WERI-Rb-1 (cell line): ENCODE results near the gene MUC2.

Experiments
- DNase-seq: peaks from one replicate; pipeline ENCODE4 v3.0.0-alpha.2; 2020
- H3K27ac ChIP-seq: fragments of 250-450 bp; sonication (Bioruptor Pico); 2 replicates; pipeline ENCODE4 v1.5.1; 2020; ENCODE audit warnings: mild to moderate bottlenecking, moderate library complexity
- H3K27me3 ChIP-seq: fragments of 250-450 bp; sonication (Bioruptor Pico); 2 replicates; pipeline ENCODE4 v1.5.1; 2021; ENCODE audit warnings: mild to moderate bottlenecking, low read depth, moderate library complexity; ENCODE audit not compliant: insufficient read depth, severe bottlenecking
- H3K36me3 ChIP-seq: fragments of 250-450 bp; sonication (Bioruptor Pico); 2 replicates; pipeline ENCODE4 v1.5.1; 2020; ENCODE audit warnings: mild to moderate bottlenecking, moderate library complexity
- H3K4me3 ChIP-seq: 2 replicates; pipeline ENCODE4 v1.5.1; 2011; ENCODE audit warnings: low read depth, mild to moderate bottlenecking, control low read depth, low read length
- H3K9me3 ChIP-seq: fragments of 250-450 bp; sonication (Bioruptor Pico); 2 replicates; pipeline ENCODE4 v1.5.1; 2021; ENCODE audit warnings: mild to moderate bottlenecking, moderate library complexity; ENCODE audit not compliant: severe bottlenecking
- TF ChIP-seq, protein P1 (sequence below): IDR thresholded peaks from 2 replicates; pipeline ENCODE4 v1.5.1; 2011; ENCODE audit warnings: low read depth, mild to moderate bottlenecking, control low read depth, inconsistent platforms, low read length

Gene MUC2

GRCh38 chr11:1116104-1116503 is 41.4 kb downstream of the MUC2 start:
- Histone ChIP-seq H3K4me3 (no peak overlapping the region), H3K27ac (no peak overlapping the region), H3K36me3 (no peaks in the 10 kb centered on the region), H3K9me3 (no peaks in the 10 kb centered on the region), H3K27me3 (no peaks in the 10 kb centered on the region)
- no peak for DNase-seq
- TF ChIP-seq, protein P1, sequence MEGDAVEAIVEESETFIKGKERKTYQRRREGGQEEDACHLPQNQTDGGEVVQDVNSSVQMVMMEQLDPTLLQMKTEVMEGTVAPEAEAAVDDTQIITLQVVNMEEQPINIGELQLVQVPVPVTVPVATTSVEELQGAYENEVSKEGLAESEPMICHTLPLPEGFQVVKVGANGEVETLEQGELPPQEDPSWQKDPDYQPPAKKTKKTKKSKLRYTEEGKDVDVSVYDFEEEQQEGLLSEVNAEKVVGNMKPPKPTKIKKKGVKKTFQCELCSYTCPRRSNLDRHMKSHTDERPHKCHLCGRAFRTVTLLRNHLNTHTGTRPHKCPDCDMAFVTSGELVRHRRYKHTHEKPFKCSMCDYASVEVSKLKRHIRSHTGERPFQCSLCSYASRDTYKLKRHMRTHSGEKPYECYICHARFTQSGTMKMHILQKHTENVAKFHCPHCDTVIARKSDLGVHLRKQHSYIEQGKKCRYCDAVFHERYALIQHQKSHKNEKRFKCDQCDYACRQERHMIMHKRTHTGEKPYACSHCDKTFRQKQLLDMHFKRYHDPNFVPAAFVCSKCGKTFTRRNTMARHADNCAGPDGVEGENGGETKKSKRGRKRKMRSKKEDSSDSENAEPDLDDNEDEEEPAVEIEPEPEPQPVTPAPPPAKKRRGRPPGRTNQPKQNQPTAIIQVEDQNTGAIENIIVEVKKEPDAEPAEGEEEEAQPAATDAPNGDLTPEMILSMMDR: no peak

DNA sequence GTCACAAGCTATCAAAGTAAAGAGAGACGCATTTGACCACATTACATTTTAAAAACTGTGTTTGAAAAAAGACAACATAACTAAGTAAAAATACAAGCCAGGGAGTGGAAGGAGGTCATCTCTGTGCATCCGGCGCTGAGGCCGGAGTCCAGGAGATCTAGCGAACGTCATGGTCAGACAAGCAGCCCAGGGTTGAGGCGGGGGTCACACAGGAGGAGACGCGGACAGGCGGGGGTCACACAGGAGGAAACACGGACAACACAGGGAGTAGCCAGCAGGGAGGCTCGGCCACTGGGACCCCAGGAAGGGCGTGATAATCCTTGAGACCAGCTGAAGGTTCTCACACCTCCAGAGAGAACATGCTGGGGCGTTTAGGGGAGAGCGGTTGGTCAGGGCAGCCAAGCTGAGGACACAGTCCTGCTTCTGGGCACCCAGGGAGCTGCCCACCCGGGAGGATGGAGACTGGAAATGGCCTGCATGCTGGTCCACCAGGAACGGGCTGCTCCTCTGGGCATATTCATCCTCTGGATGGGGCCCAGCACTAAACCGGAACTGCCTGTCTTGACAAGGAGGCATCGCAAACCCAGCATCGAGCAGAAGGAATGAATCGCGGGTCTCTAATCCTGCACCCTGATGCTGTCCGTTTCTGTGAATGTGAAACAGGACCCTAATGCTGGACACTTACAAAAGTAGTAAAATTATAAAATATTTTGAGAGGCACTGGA is 42.2 kb downstream of the MUC2 start:
- Histone ChIP-seq H3K27ac (no peak overlapping the region), H3K27me3 (no peaks in the 10 kb centered on the region), H3K4me3 (no peak overlapping the region), H3K9me3 (no peaks in the 10 kb centered on the region), H3K36me3 (no peaks in the 10 kb centered on the region)
- DNase-seq: no peak
- TF ChIP-seq, protein P1: no peak

- DNase-seq: no peak
- H3K27me3 ChIP-seq: no peaks in the 10 kb centered on the region
- H3K27ac ChIP-seq: no peak overlapping the region
- no peaks in the 10 kb centered on the region for H3K36me3 ChIP-seq
- TF ChIP-seq, protein P1: no peak
- H3K9me3 ChIP-seq: no peaks in the 10 kb centered on the region
- no peak overlapping the region for H3K4me3 ChIP-seq
These were observed 43.3 kb downstream of the MUC2 start for GRCh38 chr11:1117992-1118391.

DNA sequence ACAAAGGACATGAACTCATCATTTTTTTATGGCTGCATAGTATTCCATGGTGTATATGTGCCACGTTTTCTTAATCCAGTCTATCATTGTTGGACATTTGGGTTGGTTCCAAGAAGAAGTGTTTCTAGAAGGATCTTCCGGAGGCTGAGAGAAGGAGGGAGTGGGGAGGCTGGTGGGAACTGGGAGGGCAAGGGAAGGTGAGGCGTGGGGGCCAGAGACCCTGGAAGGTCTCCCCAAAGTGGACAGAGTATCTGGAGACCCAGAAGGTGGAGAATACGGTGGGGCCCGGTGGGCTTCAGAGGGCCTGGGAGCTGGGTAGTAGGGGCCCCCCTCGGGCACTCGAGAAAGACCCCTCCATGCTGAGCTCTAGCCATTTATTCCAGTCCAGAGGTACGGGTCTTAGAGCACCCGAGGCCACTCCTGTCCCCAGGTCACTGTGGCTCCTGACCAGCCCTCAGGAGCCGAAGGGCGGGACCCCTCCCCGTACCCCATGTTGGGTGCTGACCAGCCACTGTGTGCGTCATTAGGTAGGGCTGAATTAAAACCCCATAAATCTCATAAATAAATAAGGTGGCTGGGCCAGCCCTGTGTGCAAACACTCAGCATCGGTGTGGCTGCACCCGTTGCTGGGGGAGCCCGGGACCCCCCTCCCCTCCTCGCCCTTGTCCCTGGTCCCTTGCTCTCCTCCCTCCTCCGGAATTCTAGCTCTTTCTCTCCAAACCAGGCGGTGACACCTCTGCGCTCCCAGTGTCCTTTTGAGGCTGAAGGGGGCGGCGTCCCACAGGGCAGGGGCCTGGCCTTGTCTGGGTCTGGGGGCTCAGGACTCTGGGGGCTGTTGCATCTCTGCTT is 44.3 kb downstream of the MUC2 start:
- no peaks in the 10 kb centered on the region for H3K9me3 ChIP-seq
- TF ChIP-seq, protein P1: no peak
- DNase-seq: no peak

GRCh38 chr11:1119604-1120146 is 45.0 kb downstream of the MUC2 start:
- Histone ChIP-seq H3K36me3 (no peaks in the 10 kb centered on the region), H3K4me3 (no peak overlapping the region), H3K9me3 (no peaks in the 10 kb centered on the region), H3K27me3 (no peaks in the 10 kb centered on the region), H3K27ac (no peak overlapping the region)
- TF ChIP-seq, protein P1: no peak
- no peak for DNase-seq

More for the DNA sequence above, 44.3 kb downstream of the MUC2 start:
- Histone ChIP-seq H3K27ac (no peak overlapping the region), H3K27me3 (no peaks in the 10 kb centered on the region), H3K36me3 (no peaks in the 10 kb centered on the region), H3K4me3 (no peak overlapping the region)
